SK-N-SH (cell line): Measurements from ENCODE around the gene KRT78. TPM values are rescaled to one million over a fixed set of nuclear protein-coding genes. Genes with fewer than 3 reads are reported as not detected.

Experiments
- CTCF ChIA-PET: fragments of 300-600, 350-600 bp; formaldehyde crosslinking; extraction: SDS; loops from one replicate; lab custom pipeline; 2021; lab: Yijun Ruan, JAX
- POLR2A ChIA-PET: fragments of 350-600 bp; sonication (Branson Sonifier 250); formaldehyde crosslinking; extraction: SDS; loops from one replicate; lab custom pipeline; 2020; ENCODE audit warnings: antibody characterized with exemption, inconsistent platforms; lab: Yijun Ruan, JAX
- DNase-seq: peaks from one replicate; pipeline ENCODE4 v3.0.0; 2012
- H2AFZ ChIP-seq: fragments of 200-600 bp; sonication (generic); 2 replicates; pipeline ENCODE4 v1.8.1; 2016; ENCODE audit warnings: antibody characterized with exemption, mild to moderate bottlenecking, low read depth
- H3F3A ChIP-seq: fragments of 200-600 bp; sonication (generic); replicated peaks from 2 replicates; pipeline ENCODE3; 2016; ENCODE audit warnings: antibody characterized with exemption, mild to moderate bottlenecking; ENCODE audit not compliant: insufficient read depth
- H3K27ac ChIP-seq, 2 experiments: fragments of 200-500 bp in 1 of 2; fragments of 200-600 bp in 1 of 2; sonication (Bioruptor generic) in 1 of 2; sonication (generic), shearing (Covaris generic) in 1 of 2; 2 replicates each; pipeline versions ENCODE4 v1.5.1 to v1.6.1; 2014 to 2016; ENCODE audit warnings: low read depth in 2 of 2, inconsistent platforms in 1 of 2, low read length in 1 of 2, mild to moderate bottlenecking in 1 of 2, mixed read lengths in 1 of 2
- H3K27me3 ChIP-seq: fragments of 200-600 bp; sonication (generic), shearing (Covaris generic); 2 replicates; pipeline ENCODE4 v1.6.1; 2016; ENCODE audit warnings: mixed run types; ENCODE audit not compliant: insufficient read depth
- H3K36me3 ChIP-seq, 2 experiments: fragments of 200-500 bp in 1 of 2; fragments of 200-600 bp in 1 of 2; sonication (Bioruptor generic) in 1 of 2; sonication (generic) in 1 of 2; replicated peaks in 1 of 2; 2 replicates each; pipeline versions ENCODE3 to v1.5.1; 2014 to 2016; ENCODE audit warnings: low read length in 1 of 2, mild to moderate bottlenecking in 1 of 2; ENCODE audit not compliant: insufficient read depth in 2 of 2, control insufficient read depth in 1 of 2
- H3K4me1 ChIP-seq, 2 experiments: fragments of 200-500 bp in 1 of 2; fragments of 200-600 bp in 1 of 2; sonication (Bioruptor generic) in 1 of 2; sonication (generic), shearing (Covaris generic) in 1 of 2; 2 replicates each; pipeline versions ENCODE4 v1.5.1 to v1.6.1; 2014 to 2016; ENCODE audit warnings: low read depth in 1 of 2, low read length in 1 of 2, mixed run types in 1 of 2; ENCODE audit not compliant: insufficient read depth in 2 of 2, control insufficient read depth in 1 of 2
- H3K4me2 ChIP-seq: fragments of 200-600 bp; sonication (generic), shearing (Covaris generic); 2 replicates; pipeline ENCODE4 v1.6.1; 2017; ENCODE audit warnings: mixed run types
- H3K4me3 ChIP-seq, 2 experiments: fragments of 200-500 bp in 1 of 2; fragments of 200-600 bp in 1 of 2; sonication (Bioruptor generic) in 1 of 2; sonication (generic), shearing (Covaris generic) in 1 of 2; 2 replicates each; pipeline versions ENCODE4 v1.5.1 to v1.8.1; 2014 to 2016; ENCODE audit warnings: low read depth in 2 of 2, inconsistent platforms in 1 of 2, low read length in 1 of 2, mild to moderate bottlenecking in 1 of 2, mixed read lengths in 1 of 2, moderate library complexity in 1 of 2
- H3K79me2 ChIP-seq: fragments of 200-600 bp; sonication (generic); 2 replicates; pipeline ENCODE4 v1.8.1; 2017; ENCODE audit warnings: mild to moderate bottlenecking; ENCODE audit not compliant: insufficient read depth
- H3K9ac ChIP-seq: fragments of 200-600 bp; sonication (generic); 2 replicates; pipeline ENCODE4 v1.6.1; 2017; ENCODE audit warnings: mixed run types
- H3K9me2 ChIP-seq: fragments of 200-600 bp; sonication (generic); 2 replicates; pipeline ENCODE4 v1.6.1; 2017; ENCODE audit warnings: mixed run types
- H3K9me3 ChIP-seq: fragments of 200-600 bp; sonication (generic); 2 replicates; pipeline ENCODE4 v1.6.1; 2017; ENCODE audit warnings: mixed run types, mild to moderate bottlenecking, moderate library complexity
- H4K20me1 ChIP-seq: fragments of 200-600 bp; sonication (generic); 2 replicates; pipeline ENCODE4 v1.6.1; 2017; ENCODE audit warnings: mild to moderate bottlenecking, mixed run types; ENCODE audit not compliant: insufficient read depth
- EZH2phosphoT487 ChIP-seq: fragments of 200-600 bp; sonication (generic); IDR thresholded peaks from 2 replicates; pipeline ENCODE4 v1.6.1; 2017; ENCODE audit warnings: low read depth, mixed run types, mild to moderate bottlenecking, antibody characterized with exemption, moderate library complexity, borderline replicate concordance
- FOSL2 ChIP-seq: IDR thresholded peaks from 2 replicates; pipeline ENCODE4 v1.4.0; 2012; ENCODE audit warnings: low read depth, mild to moderate bottlenecking, moderate library complexity, borderline replicate concordance
- FOXM1 ChIP-seq: IDR thresholded peaks from 2 replicates; pipeline ENCODE4 v1.4.0; 2012; ENCODE audit warnings: low read depth, mild to moderate bottlenecking
- GATA2 ChIP-seq: sonication (generic); formaldehyde crosslinking; IDR thresholded peaks from 2 replicates; pipeline ENCODE4 v1.5.0; 2020; ENCODE audit warnings: mild to moderate bottlenecking, missing genetic modification reagents
- JUND ChIP-seq: IDR thresholded peaks from 2 replicates; pipeline ENCODE4 v1.4.0; 2012
- MEF2A ChIP-seq: IDR thresholded peaks from 2 replicates; pipeline ENCODE4 v1.4.0; 2012; ENCODE audit warnings: low read depth, borderline replicate concordance
- NFIC ChIP-seq: IDR thresholded peaks from 2 replicates; pipeline ENCODE4 v1.4.0; 2012; ENCODE audit warnings: borderline replicate concordance
- NRF1 ChIP-seq: IDR thresholded peaks from 2 replicates; pipeline ENCODE4 v1.6.1; 2012; ENCODE audit warnings: low read depth, mild to moderate bottlenecking, low read length
- RAD21 ChIP-seq: IDR thresholded peaks from 2 replicates; pipeline ENCODE4 v1.6.1; 2012; ENCODE audit warnings: mild to moderate bottlenecking, low read length
- RXRA ChIP-seq: IDR thresholded peaks from 2 replicates; pipeline ENCODE4 v1.4.0; 2012; ENCODE audit warnings: low read depth, mild to moderate bottlenecking, borderline replicate concordance
- SIN3A ChIP-seq: IDR thresholded peaks from 2 replicates; pipeline ENCODE4 v1.6.1; 2012; ENCODE audit warnings: low read depth, mild to moderate bottlenecking, low read length, moderate library complexity, borderline replicate concordance
- TCF12 ChIP-seq: IDR thresholded peaks from 2 replicates; pipeline ENCODE4 v1.4.0; 2012
- TEAD4 ChIP-seq: IDR thresholded peaks from 2 replicates; pipeline ENCODE4 v1.4.0; 2012; ENCODE audit warnings: mild to moderate bottlenecking, borderline replicate concordance; ENCODE audit not compliant: insufficient read depth
- WGBS: methylation state at CpG from one replicate; pipeline ENCODE4 v1.1.6; 2017; ENCODE audit warnings: low lambda C conversion rate; 5-methylcytosine and 5-hydroxymethylcytosine counted together
- polyA plus RNA-seq, 3 experiments: library from polyadenylated mRNA; depleted of rRNA; stranded (reverse); fragments of >200 nt; gene quantifications; 2 replicates each; pipeline ENCODE4 v1.2.3, GENCODE V29; 2012
- TF ChIP-seq, protein P1 (sequence below): IDR thresholded peaks from 2 replicates; pipeline ENCODE4 v1.6.1; 2012; ENCODE audit warnings: mild to moderate bottlenecking, low read depth, low read length, moderate library complexity
- TF ChIP-seq, protein P2 (sequence below): fragments of 200-600 bp; sonication (generic); IDR thresholded peaks from 2 replicates; pipeline ENCODE4 v1.6.1; 2017; ENCODE audit warnings: antibody characterized with exemption, mild to moderate bottlenecking, moderate library complexity
- TF ChIP-seq, protein P3 (sequence below): IDR thresholded peaks from 2 replicates; pipeline ENCODE4 v1.4.0; 2012; ENCODE audit warnings: low read depth, borderline replicate concordance

The KRT78 gene
- polyA plus RNA-seq, 1 of the 3 experiments (the other 2 are of a cell fraction) = not detected

GRCh38 chr12:52837413-52837741, 11.4 kb downstream of the KRT78 start:
- Histone ChIP-seq H3K9me2 (no peaks in the 10 kb centered on the region), H2AFZ (peak overlapping the region; percentile 27; the same call in 1 of the 2 replicates), H3K27me3 (peaks cover 13% of the 10 kb centered on the region; the same call in 1 of the 2 replicates), H3K9me3 (no peaks in the 10 kb centered on the region), H3K4me1 (peaks cover 0 to 9% of the 10 kb centered on the region in 2 experiments; a peak in 1 of 4 replicates), H3F3A (no peaks in the 10 kb centered on the region), H3K36me3 (no peaks in the 10 kb centered on the region), H4K20me1 (no peaks in the 10 kb centered on the region), H3K4me3 (no peak overlapping the region), H3K4me2 (0 out of 2 replicates have a peak overlapping the region, but pooled peaks have one; percentile 2), H3K79me2 (no peaks in the 10 kb centered on the region), H3K9ac (no peak overlapping the region), H3K27ac (no peak overlapping the region)
- CTCF ChIA-PET = interaction anchor here (1.1 kb wide), 1 partner anchor 465 kb away, joined by 4 read pairs; no protein-coding TSS in a partner anchor
- POLR2A ChIA-PET = no interaction called here
- DNase-seq = no peak
- TF ChIP-seq RXRA = no peak
- 0 out of 2 replicates have a peak, but pooled peaks have one; percentile 11 for TF ChIP-seq FOSL2
- no peak for TF ChIP-seq EZH2phosphoT487
- WGBS = 31% methylated on average over 9 of the region's 9 CpGs

DNA sequence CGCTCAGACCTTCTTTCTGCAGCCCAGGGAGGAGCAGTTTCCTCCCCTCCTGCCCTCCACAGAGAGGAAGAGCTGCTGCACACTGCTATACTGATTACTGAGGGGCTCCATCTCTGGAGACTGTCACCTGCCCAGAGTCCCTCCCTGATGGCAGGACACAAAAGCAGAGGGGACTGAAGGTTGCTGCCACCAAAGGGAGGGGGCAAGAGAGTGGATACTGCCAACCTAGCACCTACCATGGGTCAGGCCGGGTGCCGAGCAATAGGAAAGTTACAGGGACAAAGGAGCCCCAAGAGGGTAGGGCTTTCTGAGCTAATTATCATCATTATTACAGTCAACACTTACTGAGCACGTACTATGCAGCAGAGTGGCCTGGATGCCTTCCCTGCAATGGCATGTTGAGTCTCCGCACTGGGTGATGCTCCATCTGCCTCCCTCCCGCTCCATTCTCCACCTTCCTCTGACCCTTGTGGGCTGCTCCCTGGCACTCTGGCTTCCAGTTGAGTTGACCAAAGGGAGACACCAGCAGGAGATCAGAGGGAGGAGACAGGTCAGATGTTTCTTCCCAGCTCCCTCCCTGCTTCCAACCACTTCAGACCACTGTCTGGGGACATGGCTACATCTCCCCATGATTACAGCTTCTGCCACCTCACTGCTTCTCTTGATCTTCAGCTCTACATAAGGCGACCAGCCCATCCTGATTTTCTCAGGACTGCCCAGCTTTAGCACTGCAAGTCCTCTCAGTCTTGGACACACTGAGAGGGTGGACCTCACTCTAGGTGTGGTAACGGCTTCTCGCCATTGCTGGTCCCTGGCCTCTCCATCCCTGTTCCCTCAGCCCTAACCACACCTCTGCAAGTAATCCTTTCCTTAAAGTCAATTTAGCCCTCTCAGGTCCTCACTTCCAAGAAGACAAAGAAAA, 12.0 kb downstream of the KRT78 start:
- Histone ChIP-seq H2AFZ (peak overlapping the region; percentile 27; the same call in 1 of the 2 replicates), H3K4me3 (no peak overlapping the region), H3K9me2 (no peaks in the 10 kb centered on the region), H3K27ac (no peak overlapping the region), H3K9ac (no peak overlapping the region), H4K20me1 (no peaks in the 10 kb centered on the region), H3K79me2 (no peaks in the 10 kb centered on the region), H3K9me3 (no peaks in the 10 kb centered on the region), H3K27me3 (peaks cover 19% of the 10 kb centered on the region; the same call in 1 of the 2 replicates), H3F3A (no peaks in the 10 kb centered on the region), H3K4me2 (peak overlapping the region; percentile 55; the same call in 1 of the 2 replicates), H3K4me1 (peaks cover 0 to 9% of the 10 kb centered on the region in 2 experiments; a peak in 1 of 4 replicates), H3K36me3 (no peaks in the 10 kb centered on the region)
- ChIA-PET POLR2A (no interaction called here), CTCF (interaction anchor here (0.6 to 1.1 kb wide), 2 partner anchors 29 to 464 kb away, joined by 3 to 4 read pairs; no protein-coding TSS in a partner anchor)
- 44% methylated on average over 9 of the region's 9 CpGs for WGBS
- DNase-seq = no peak
- no peak for TF ChIP-seq SIN3A
- TF ChIP-seq, protein P1, sequence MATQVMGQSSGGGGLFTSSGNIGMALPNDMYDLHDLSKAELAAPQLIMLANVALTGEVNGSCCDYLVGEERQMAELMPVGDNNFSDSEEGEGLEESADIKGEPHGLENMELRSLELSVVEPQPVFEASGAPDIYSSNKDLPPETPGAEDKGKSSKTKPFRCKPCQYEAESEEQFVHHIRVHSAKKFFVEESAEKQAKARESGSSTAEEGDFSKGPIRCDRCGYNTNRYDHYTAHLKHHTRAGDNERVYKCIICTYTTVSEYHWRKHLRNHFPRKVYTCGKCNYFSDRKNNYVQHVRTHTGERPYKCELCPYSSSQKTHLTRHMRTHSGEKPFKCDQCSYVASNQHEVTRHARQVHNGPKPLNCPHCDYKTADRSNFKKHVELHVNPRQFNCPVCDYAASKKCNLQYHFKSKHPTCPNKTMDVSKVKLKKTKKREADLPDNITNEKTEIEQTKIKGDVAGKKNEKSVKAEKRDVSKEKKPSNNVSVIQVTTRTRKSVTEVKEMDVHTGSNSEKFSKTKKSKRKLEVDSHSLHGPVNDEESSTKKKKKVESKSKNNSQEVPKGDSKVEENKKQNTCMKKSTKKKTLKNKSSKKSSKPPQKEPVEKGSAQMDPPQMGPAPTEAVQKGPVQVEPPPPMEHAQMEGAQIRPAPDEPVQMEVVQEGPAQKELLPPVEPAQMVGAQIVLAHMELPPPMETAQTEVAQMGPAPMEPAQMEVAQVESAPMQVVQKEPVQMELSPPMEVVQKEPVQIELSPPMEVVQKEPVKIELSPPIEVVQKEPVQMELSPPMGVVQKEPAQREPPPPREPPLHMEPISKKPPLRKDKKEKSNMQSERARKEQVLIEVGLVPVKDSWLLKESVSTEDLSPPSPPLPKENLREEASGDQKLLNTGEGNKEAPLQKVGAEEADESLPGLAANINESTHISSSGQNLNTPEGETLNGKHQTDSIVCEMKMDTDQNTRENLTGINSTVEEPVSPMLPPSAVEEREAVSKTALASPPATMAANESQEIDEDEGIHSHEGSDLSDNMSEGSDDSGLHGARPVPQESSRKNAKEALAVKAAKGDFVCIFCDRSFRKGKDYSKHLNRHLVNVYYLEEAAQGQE = no peak
- no peak for TF ChIP-seq FOXM1
- no peak for TF ChIP-seq GATA2 (CRISPR knock-in tag)
- TF ChIP-seq NFIC = no peak
- no peak for TF ChIP-seq TCF12
- TF ChIP-seq EZH2phosphoT487 = no peak
- TF ChIP-seq RXRA = no peak
- TF ChIP-seq RAD21 = no peak
- TF ChIP-seq, protein P2, sequence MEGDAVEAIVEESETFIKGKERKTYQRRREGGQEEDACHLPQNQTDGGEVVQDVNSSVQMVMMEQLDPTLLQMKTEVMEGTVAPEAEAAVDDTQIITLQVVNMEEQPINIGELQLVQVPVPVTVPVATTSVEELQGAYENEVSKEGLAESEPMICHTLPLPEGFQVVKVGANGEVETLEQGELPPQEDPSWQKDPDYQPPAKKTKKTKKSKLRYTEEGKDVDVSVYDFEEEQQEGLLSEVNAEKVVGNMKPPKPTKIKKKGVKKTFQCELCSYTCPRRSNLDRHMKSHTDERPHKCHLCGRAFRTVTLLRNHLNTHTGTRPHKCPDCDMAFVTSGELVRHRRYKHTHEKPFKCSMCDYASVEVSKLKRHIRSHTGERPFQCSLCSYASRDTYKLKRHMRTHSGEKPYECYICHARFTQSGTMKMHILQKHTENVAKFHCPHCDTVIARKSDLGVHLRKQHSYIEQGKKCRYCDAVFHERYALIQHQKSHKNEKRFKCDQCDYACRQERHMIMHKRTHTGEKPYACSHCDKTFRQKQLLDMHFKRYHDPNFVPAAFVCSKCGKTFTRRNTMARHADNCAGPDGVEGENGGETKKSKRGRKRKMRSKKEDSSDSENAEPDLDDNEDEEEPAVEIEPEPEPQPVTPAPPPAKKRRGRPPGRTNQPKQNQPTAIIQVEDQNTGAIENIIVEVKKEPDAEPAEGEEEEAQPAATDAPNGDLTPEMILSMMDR = no peak
- TF ChIP-seq NRF1 = no peak
- no peak for TF ChIP-seq FOSL2
- no peak for TF ChIP-seq MEF2A
- no peak for TF ChIP-seq JUND
- TF ChIP-seq TEAD4 = no peak
- TF ChIP-seq, protein P3, sequence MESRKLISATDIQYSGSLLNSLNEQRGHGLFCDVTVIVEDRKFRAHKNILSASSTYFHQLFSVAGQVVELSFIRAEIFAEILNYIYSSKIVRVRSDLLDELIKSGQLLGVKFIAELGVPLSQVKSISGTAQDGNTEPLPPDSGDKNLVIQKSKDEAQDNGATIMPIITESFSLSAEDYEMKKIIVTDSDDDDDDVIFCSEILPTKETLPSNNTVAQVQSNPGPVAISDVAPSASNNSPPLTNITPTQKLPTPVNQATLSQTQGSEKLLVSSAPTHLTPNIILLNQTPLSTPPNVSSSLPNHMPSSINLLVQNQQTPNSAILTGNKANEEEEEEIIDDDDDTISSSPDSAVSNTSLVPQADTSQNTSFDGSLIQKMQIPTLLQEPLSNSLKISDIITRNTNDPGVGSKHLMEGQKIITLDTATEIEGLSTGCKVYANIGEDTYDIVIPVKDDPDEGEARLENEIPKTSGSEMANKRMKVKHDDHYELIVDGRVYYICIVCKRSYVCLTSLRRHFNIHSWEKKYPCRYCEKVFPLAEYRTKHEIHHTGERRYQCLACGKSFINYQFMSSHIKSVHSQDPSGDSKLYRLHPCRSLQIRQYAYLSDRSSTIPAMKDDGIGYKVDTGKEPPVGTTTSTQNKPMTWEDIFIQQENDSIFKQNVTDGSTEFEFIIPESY = no peak
